IMR-90 (cell line): ENCODE measurements around the gene AANAT.

ENCODE experiments used
- BHLHE40 ChIP-seq: fragments of 150-350 bp; IDR thresholded peaks from 2 replicates; pipeline ENCODE4 v1.6.1; 2016; ENCODE audit warnings: mild to moderate bottlenecking, low read depth, low read length
- CHD1 ChIP-seq: IDR thresholded peaks from 2 replicates; pipeline ENCODE4 v1.6.1; 2012; ENCODE audit warnings: low read depth, low read length, improper control_type of control experiment
- ELK1 ChIP-seq: fragments of 150-350 bp; IDR thresholded peaks from 2 replicates; pipeline ENCODE4 v1.6.1; 2016; ENCODE audit warnings: low read depth, mild to moderate bottlenecking, low read length, moderate library complexity, borderline replicate concordance
- FOS ChIP-seq: fragments of 150-350 bp; IDR thresholded peaks from 2 replicates; pipeline ENCODE4 v1.6.1; 2016; ENCODE audit warnings: low read depth, low read length
- MAFK ChIP-seq: IDR thresholded peaks from 2 replicates; pipeline ENCODE4 v1.6.1; 2012; ENCODE audit warnings: low read depth, low read length, improper control_type of control experiment
- MAZ ChIP-seq: IDR thresholded peaks from 2 replicates; pipeline ENCODE4 v1.6.1; 2012; ENCODE audit warnings: low read depth, mild to moderate bottlenecking, low read length, improper control_type of control experiment, moderate library complexity, borderline replicate concordance
- NFE2L2 ChIP-seq: fragments of 150-350 bp; IDR thresholded peaks from 2 replicates; pipeline ENCODE4 v1.6.1; 2016; ENCODE audit warnings: low read depth, mild to moderate bottlenecking, low read length
- POLR2A ChIP-seq: IDR thresholded peaks from 2 replicates; pipeline ENCODE4 v1.6.1; 2012; ENCODE audit warnings: mild to moderate bottlenecking, low read depth, low read length
- RAD21 ChIP-seq: IDR thresholded peaks from 2 replicates; pipeline ENCODE4 v1.6.1; 2012; ENCODE audit warnings: low read length, improper control_type of control experiment
- RCOR1 ChIP-seq: IDR thresholded peaks from 2 replicates; pipeline ENCODE4 v1.6.1; 2012; ENCODE audit warnings: mild to moderate bottlenecking, low read length, improper control_type of control experiment; ENCODE audit not compliant: insufficient replicate concordance
- RFX5 ChIP-seq: IDR thresholded peaks from 2 replicates; pipeline ENCODE4 v1.8.0; 2012; ENCODE audit warnings: low read depth, mild to moderate bottlenecking, low read length, moderate library complexity
- SMC3 ChIP-seq: fragments of 150-350 bp; IDR thresholded peaks from 2 replicates; pipeline ENCODE4 v1.6.1; 2016; ENCODE audit warnings: low read depth, mild to moderate bottlenecking, antibody characterized with exemption, low read length, moderate library complexity
- TF ChIP-seq, protein P1 (sequence below): conservative IDR thresholded peaks from 2 replicates; pipeline ENCODE4 v1.5.1; 2012; ENCODE audit warnings: mild to moderate bottlenecking, low read depth, low read length, improper control_type of control experiment
- TF ChIP-seq, protein P2 (sequence below): fragments of 150-350 bp; IDR thresholded peaks from 2 replicates; pipeline ENCODE4 v1.6.1; 2017; ENCODE audit warnings: mild to moderate bottlenecking, antibody characterized with exemption, low read length, low read depth

DNA sequence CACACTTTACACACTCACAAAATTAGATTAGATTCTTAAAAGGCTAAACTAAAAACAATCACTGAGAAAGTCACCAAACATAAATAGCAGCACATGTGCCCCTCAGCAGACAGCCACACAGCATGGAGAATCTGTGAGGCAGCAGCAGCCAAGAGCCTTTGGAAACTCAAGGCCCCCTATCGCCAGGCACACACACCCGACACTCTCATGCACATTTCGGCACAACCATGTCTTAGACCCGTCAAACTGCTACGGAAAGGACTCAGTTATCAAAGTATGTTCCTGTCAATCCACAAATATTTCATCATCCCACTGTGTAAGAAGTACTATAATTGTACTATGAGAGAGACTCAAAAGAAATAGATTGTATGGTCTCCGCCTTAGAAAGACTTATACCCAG is 35.4 kb upstream of the AANAT start:
- TF ChIP-seq, protein P1, sequence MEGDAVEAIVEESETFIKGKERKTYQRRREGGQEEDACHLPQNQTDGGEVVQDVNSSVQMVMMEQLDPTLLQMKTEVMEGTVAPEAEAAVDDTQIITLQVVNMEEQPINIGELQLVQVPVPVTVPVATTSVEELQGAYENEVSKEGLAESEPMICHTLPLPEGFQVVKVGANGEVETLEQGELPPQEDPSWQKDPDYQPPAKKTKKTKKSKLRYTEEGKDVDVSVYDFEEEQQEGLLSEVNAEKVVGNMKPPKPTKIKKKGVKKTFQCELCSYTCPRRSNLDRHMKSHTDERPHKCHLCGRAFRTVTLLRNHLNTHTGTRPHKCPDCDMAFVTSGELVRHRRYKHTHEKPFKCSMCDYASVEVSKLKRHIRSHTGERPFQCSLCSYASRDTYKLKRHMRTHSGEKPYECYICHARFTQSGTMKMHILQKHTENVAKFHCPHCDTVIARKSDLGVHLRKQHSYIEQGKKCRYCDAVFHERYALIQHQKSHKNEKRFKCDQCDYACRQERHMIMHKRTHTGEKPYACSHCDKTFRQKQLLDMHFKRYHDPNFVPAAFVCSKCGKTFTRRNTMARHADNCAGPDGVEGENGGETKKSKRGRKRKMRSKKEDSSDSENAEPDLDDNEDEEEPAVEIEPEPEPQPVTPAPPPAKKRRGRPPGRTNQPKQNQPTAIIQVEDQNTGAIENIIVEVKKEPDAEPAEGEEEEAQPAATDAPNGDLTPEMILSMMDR: no peak
- TF ChIP-seq RAD21 (no peak), RFX5 (no peak), NFE2L2 (no peak), BHLHE40 (no peak), POLR2A (no peak), RCOR1 (no peak), FOS (no peak), MAFK (no peak), CHD1 (no peak), SMC3 (no peak), MAZ (no peak), ELK1 (no peak)
- TF ChIP-seq, protein P2, sequence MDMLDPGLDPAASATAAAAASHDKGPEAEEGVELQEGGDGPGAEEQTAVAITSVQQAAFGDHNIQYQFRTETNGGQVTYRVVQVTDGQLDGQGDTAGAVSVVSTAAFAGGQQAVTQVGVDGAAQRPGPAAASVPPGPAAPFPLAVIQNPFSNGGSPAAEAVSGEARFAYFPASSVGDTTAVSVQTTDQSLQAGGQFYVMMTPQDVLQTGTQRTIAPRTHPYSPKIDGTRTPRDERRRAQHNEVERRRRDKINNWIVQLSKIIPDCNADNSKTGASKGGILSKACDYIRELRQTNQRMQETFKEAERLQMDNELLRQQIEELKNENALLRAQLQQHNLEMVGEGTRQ: no peak
